SK-N-DZ (cell line): ENCODE results near the gene ANKRD42.
"Not testable (repeated sequence)": the region's sequence is repeated elsewhere in the genome, so short reads cannot be mapped to it uniquely, and the experiment has no call there.

Experiments
- DNase-seq: peaks from one replicate; pipeline ENCODE4 v3.0.0-alpha.2; 2015; ENCODE audit warnings: low spot score

Gene ANKRD42

GRCh38 chr11:83238111-83238510 lies 44.6 kb downstream of the ANKRD42 start:
- peak; percentile 22 for DNase-seq

DNA sequence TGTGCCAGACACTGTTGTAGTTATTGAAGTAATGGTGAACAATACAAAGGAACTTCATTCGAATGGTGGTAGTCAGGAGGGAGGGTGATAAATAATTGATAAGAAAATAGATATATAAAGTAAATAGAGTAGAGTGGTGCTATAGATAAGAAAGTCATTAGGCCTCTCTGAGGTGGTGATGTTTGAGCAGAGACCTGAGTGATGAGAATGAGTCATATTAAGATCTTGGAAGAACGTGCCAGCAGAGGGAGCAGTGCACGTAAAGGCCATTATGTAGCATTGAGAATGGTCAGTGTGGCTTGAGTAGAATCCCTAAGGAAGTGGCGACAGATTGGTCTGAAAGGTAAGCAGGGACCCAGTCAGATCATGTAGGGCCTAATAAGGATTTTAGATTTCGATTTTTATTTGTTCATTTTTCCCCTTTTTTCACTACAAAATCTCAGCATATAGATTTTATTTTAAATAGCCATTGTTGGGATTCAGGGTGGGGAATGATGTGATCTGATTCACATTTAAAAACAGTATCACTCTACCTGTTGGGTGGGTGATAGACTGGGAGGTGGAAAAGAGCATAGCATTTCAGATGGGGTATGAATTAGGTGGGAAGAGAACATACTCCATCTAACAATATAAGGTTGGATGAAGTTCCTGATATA lies 47.9 kb downstream of the ANKRD42 start:
- DNase-seq: peak; percentile 73

DNA sequence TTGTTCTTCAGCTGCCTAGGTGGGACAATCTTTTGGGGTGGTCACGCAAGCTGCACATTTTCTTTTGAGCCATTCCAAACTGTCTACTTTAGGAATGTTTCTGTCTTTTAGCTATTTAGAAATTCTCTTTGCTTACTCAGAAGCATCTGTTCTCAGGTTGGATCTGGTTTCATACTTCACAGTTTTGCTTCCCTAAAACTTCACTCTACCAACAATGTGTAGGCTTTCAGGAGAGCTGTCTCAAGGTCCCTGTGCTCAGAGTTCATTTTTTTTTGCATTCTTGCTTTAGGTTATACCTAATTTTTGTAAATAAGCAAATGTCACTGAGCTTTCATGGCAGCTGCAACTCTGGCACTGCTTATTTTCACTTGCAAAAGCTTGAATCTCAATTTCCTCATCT lies 55.9 kb downstream of the ANKRD42 start:
- DNase-seq: no peak

- DNase-seq: peak; percentile 43
Observed at GRCh38 chr11:83249972-83250593, 56.6 kb downstream of the ANKRD42 start.

- no peak for DNase-seq
Observed at GRCh38 chr11:83252266-83252665, 58.8 kb downstream of the ANKRD42 start.

DNA sequence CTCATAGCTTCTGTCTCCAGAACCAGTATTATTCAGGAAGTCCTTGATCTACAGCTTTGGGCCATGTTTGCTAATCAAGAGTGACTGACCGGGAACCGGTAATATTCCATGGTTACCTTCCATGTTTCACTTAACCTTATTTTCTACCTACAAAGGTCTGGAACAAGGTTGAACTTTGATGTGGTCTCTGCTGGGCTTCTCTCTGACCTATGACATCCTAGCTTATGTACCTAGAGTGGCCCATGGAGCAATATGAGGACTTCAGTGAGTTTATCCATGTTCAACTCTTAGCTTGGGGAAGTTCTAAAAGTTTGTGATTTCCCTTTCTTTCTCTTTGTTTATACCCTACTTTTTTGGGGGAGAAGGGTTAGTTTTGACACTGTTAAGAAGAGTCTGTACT lies 59.4 kb downstream of the ANKRD42 start:
- DNase-seq: no peak

DNA sequence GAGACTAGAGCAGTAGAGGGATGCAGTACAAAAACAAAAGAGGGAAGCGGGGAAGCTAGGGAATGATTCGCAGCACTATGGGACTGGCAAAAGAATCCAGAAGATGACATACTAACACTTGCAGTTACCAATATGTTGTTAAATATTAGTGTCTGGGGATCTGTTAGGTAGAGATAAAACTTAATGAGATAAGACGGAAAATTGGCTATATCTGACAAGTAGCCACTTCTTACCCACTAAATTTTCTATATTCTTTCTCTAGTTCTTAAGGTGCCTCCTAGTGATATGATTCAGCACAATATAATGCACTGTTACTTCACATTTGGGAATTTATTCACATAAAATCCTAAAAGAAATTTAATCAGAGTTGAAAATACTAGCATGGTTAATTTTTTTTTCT lies 61.9 kb downstream of the ANKRD42 start:
- no peak for DNase-seq

DNA sequence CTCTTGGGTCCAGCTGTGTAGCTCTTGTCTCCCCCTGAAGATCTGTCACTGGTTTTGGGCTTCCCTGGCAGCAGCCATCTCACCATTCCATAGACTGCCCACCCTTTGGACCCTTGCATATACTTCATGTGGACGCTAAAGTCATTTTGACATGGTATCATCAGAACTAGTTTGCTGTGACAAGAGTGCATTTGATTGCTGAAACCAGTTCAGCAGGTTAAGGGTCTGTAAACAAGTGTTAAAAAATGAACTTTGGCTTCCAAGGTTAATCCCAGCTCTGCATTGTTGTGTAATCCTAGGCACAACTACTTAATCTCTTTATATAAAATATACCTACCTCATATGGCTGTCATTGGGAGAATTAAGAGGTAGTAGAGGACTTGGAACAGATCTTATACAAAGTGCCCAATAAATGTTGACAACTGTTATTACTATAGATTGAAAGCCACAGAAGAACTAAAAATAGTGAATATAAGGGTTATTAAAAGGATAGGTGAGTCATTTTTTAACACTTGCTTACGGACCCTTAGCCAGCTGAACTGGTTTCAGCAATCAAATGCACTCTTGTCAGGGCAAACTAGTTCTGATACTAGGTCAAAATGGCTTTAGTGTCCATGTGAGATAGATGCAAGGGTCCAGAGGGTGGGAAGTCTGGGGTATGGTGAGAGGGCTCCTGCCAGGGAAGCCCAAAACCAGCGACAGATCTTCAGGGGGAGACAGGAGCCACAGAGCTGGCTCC lies 63.3 kb downstream of the ANKRD42 start:
- DNase-seq: no peak

DNA sequence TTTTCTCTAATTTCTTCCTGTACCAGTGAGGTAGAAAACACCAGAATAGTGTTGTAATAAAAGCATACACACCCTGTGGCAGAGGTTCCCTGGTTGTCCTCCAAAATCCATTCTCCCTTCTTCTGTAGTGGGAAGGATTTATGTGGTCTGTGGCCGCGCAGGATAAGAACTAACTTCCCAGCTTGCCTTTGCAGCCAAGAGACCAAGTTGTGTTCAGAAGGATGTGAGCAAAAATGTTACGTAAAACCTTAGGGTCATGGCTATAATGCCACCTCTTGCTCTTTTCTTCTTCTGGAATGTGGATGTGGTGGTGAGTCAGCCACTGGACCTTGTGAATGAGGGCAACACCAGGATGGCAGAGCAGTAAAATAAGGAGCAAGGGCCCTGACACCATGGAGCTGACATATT lies 64.3 kb downstream of the ANKRD42 start:
- DNase-seq: no peak

DNA sequence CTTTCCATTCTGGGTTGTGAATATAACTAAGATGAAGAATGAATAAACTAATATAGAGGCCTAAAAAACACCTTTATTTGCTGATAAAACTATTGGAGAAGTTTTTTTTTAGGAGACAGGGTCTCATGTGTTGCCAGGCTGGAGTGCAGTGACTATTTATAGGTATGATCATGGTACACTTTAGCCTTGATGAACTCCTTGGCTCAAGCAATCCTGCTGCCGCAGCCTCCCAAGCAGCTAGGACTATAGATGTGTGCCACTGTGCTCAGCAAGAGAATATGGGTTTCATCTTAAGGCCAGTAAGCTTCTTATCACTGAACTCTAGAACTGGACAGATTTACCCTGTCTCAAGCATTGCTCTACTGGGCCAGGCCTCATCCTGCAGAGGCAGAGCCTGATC lies 66.0 kb downstream of the ANKRD42 start:
- no peak for DNase-seq

- no peak for DNase-seq
Observed at GRCh38 chr11:83265331-83265730, 71.8 kb downstream of the ANKRD42 start.

GRCh38 chr11:83269080-83269479 lies 75.6 kb downstream of the ANKRD42 start:
- not testable (repeated sequence) for DNase-seq

DNA sequence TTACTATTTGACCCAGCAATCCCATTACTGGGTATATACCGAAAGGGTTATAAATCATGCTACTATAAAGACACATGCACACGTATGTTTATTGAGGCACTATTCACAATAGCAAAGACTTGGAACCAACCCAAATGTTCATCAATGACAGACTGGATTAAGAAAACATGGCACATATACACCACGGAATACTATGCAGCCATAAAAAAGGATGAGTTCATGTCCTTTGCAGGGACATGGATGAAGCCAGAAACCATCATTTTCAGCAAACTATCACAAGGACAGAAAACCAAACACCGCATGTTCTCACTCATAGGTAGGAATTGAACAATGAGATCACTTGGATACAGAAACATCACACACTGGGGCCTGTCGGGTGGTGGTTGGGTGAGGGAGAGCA lies 78.2 kb downstream of the ANKRD42 start:
- DNase-seq: not testable (repeated sequence)

DNA sequence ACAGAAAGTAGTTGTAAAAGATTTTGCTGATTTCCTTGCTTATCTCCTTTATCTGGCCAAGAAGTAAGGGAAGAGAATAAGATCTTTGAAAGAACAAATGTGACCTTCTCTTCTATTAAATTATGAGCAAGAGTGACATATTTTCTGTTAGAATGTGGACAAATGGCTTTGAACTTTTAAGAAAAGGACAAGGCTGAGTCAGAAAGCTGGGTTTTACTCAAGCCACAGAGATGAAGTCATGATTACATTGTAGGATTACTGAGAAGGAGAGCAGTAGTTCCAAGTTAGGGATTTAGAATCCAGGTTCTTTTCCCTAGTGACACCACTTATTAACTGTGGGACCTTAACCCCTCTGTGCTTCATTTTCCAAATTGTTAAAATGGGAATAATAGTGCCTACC lies 79.1 kb downstream of the ANKRD42 start:
- no peak for DNase-seq

- DNase-seq: no peak
Observed at GRCh38 chr11:83275888-83276641, 82.6 kb downstream of the ANKRD42 start.

GRCh38 chr11:83278351-83278750 lies 84.8 kb downstream of the ANKRD42 start:
- no peak for DNase-seq

DNA sequence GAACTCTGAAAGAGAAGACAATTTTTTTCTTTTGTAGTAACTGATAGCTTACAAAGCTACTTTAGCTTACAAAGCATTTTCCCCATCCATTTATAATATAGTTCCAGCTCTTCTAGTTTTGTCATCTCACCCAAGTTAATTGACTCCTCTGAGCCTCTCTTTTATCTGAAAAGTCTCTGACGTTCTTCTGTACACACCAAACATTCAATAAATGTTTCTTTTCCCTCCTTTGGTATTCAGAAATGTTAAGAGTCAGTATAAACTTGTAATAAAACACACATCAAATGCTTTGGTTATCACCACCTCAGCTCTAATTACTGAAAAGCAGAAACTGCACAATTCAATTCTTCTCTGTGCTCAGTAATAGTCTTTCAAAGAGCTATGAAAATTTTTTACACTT lies 86.7 kb downstream of the ANKRD42 start:
- no peak for DNase-seq

GRCh38 chr11:83282084-83282716 lies 88.7 kb downstream of the ANKRD42 start:
- no peak for DNase-seq

- DNase-seq: no peak
Observed at GRCh38 chr11:83284501-83285150, 91.1 kb downstream of the ANKRD42 start.

- DNase-seq: no peak
Observed at GRCh38 chr11:83285151-83285770, 91.7 kb downstream of the ANKRD42 start.
